Endothelial cell of umbilical vein (primary cell): ENCODE data around the gene AACS. TPM values are rescaled to one million over a fixed set of nuclear protein-coding genes. Genes with fewer than 3 reads are reported as not detected.

Experiments used
- Bru-seq: library from RNA; stranded (reverse); fragments of 400-500 nt; gene quantifications from one replicate; lab custom pipeline; 2021; lab: Mats Ljungman, UMichigan
- BruChase-seq, 2 experiments: library from RNA; stranded (reverse); fragments of 400-500 nt; gene quantifications; one replicate each; lab custom pipeline; 2021; lab: Mats Ljungman, UMichigan
- BruUV-seq: library from RNA; stranded (reverse); fragments of 400-500 nt; replicated peaks from 2 replicates; lab custom pipeline; 2021; lab: Mats Ljungman, UMichigan
- CTCF ChIA-PET: fragments of 300-600, 350-600 bp; sonication (Branson Sonifier 250); formaldehyde crosslinking; loops from one replicate; lab custom pipeline; 2021; ENCODE audit warnings: antibody characterized with exemption, inconsistent platforms; lab: Charles Lee
- POLR2A ChIA-PET: fragments of 300-600, 350-600 bp; sonication (Branson Sonifier 250); formaldehyde crosslinking; loops from one replicate; lab custom pipeline; 2021; ENCODE audit warnings: antibody characterized with exemption, inconsistent platforms; lab: Charles Lee
- DNase-seq: peaks from one replicate; pipeline ENCODE4 v3.0.0-alpha.2; 2011; ENCODE audit warnings: low read depth, low spot score
- FAIRE-seq: peaks from 2 replicates; lab custom pipeline; 2011; peaks lifted over from hg19 to GRCh38; lab: Jason Lieb, UNC
- H2AFZ ChIP-seq: 2 replicates; pipeline ENCODE4 v1.6.0; 2012; ENCODE audit warnings: low read depth, low read length, control low read depth, inconsistent platforms
- H3K27ac ChIP-seq: 2 replicates; pipeline ENCODE4 v1.5.1; 2011; ENCODE audit warnings: low read depth, mild to moderate bottlenecking, control low read depth, low read length, moderate library complexity; ENCODE audit not compliant: insufficient read depth
- H3K27me3 ChIP-seq, 2 experiments: 2 replicates each; pipeline versions ENCODE4 v1.6.0 to v1.6.1; 2011; ENCODE audit warnings: low read length in 2 of 2, mixed read lengths in 1 of 2; ENCODE audit not compliant: control insufficient read depth in 2 of 2, insufficient read depth in 2 of 2
- H3K36me3 ChIP-seq, 2 experiments: 2 replicates in 1 of 2; 3 replicates in 1 of 2; pipeline ENCODE4 v1.5.1; 2011; ENCODE audit warnings: low read length in 2 of 2, mild to moderate bottlenecking in 1 of 2, moderate library complexity in 1 of 2; ENCODE audit not compliant: control insufficient read depth in 2 of 2, insufficient read depth in 2 of 2; ENCODE audit errors: extremely low read depth in 1 of 2
- H3K4me1 ChIP-seq: 3 replicates; pipeline ENCODE4 v1.5.1; 2011; ENCODE audit warnings: mild to moderate bottlenecking, low read length; ENCODE audit not compliant: control insufficient read depth, insufficient read depth; ENCODE audit errors: extremely low read depth
- H3K4me2 ChIP-seq: 2 replicates; pipeline ENCODE4 v1.6.1; 2011; ENCODE audit warnings: low read length, control low read depth, mixed read lengths; ENCODE audit not compliant: insufficient read depth
- H3K4me3 ChIP-seq, 3 experiments: fragments of 200-600 bp in 1 of 3; sonication (generic), shearing (Covaris generic) in 1 of 3; replicated peaks in 1 of 3; 2 replicates each; pipeline ENCODE4 v1.5.1; 2011 to 2016; ENCODE audit warnings: control low read depth in 3 of 3, low read length in 3 of 3, mild to moderate bottlenecking in 2 of 3, inconsistent platforms in 1 of 3, low read depth in 1 of 3, moderate library complexity in 1 of 3; ENCODE audit not compliant: insufficient read depth in 1 of 3
- H3K79me2 ChIP-seq: 2 replicates; pipeline ENCODE4 v1.6.0; 2012; ENCODE audit warnings: low read length, inconsistent platforms; ENCODE audit not compliant: control insufficient read depth, insufficient read depth
- H3K9ac ChIP-seq: replicated peaks from 2 replicates; pipeline ENCODE3; 2011; ENCODE audit warnings: low read length, control low read depth; ENCODE audit not compliant: insufficient read depth; ENCODE audit errors: extremely low read depth
- H3K9me1 ChIP-seq: replicated peaks from 3 replicates; pipeline ENCODE4 v1.6.0; 2011; ENCODE audit warnings: mild to moderate bottlenecking, low read length; ENCODE audit not compliant: control insufficient read depth, insufficient read depth; ENCODE audit errors: extremely low read depth
- H3K9me3 ChIP-seq: replicated peaks from 2 replicates; pipeline ENCODE4 v1.5.1; 2012; ENCODE audit warnings: low read length, inconsistent platforms; ENCODE audit not compliant: control insufficient read depth, insufficient read depth
- H4K20me1 ChIP-seq: replicated peaks from 2 replicates; pipeline ENCODE3; 2011; ENCODE audit warnings: mild to moderate bottlenecking, low read length; ENCODE audit not compliant: control insufficient read depth, insufficient read depth; ENCODE audit errors: extremely low read depth
- CTCF ChIP-seq, 2 donors: IDR thresholded peaks; 1 replicate in 1 of 2; 2 replicates in 1 of 2; pipeline ENCODE4 v1.5.1; 2011; ENCODE audit warnings: low read length in 2 of 2, mild to moderate bottlenecking in 2 of 2, moderate library complexity in 2 of 2, control low read depth in 1 of 2, inconsistent platforms in 1 of 2, low read depth in 1 of 2; ENCODE audit not compliant: insufficient read depth in 1 of 2; ENCODE audit errors: extremely low read depth in 1 of 2
- EZH2 ChIP-seq: IDR thresholded peaks from 2 replicates; pipeline ENCODE4 v1.6.1; 2012; ENCODE audit warnings: borderline replicate concordance, low read depth, mild to moderate bottlenecking, moderate library complexity, low read length, inconsistent platforms; ENCODE audit not compliant: severe bottlenecking
- FOS ChIP-seq: IDR thresholded peaks from 2 replicates; pipeline ENCODE4 v1.6.1; 2011; ENCODE audit warnings: mild to moderate bottlenecking, low read length, moderate library complexity, borderline replicate concordance; ENCODE audit not compliant: insufficient read depth
- GATA2 ChIP-seq: IDR thresholded peaks from 2 replicates; pipeline ENCODE4 v1.7.0; 2011; ENCODE audit warnings: low read depth, mild to moderate bottlenecking, moderate library complexity, mixed read lengths, low read length; ENCODE audit not compliant: insufficient read length, insufficient read depth
- JUN ChIP-seq: IDR thresholded peaks from 2 replicates; pipeline ENCODE4 v1.6.1; 2011; ENCODE audit warnings: borderline replicate concordance, low read depth; ENCODE audit not compliant: insufficient read length, insufficient read depth
- MAX ChIP-seq: IDR thresholded peaks from 2 replicates; pipeline ENCODE4 v1.6.1; 2011; ENCODE audit not compliant: insufficient read depth, insufficient read length
- MYC ChIP-seq: IDR thresholded peaks from one replicate; pipeline ENCODE4 v1.6.1; 2011; ENCODE audit warnings: mild to moderate bottlenecking, low read depth, low read length
- POLR2A ChIP-seq: IDR thresholded peaks from 2 replicates; pipeline ENCODE4 v1.6.1; 2012; ENCODE audit warnings: low read depth, mild to moderate bottlenecking, control low read depth, low read length
- POLR2AphosphoS5 ChIP-seq: IDR thresholded peaks from 2 replicates; pipeline ENCODE4 v1.6.1; 2012; ENCODE audit warnings: low read depth, mild to moderate bottlenecking, control low read depth, low read length, moderate library complexity; ENCODE audit not compliant: insufficient read depth
- dilution Hi-C: fragments of 300-500 bp; cut with MboI; formaldehyde crosslinking; loops from one replicate; pipeline ENCODE4 v1.15.0; 2019; ENCODE audit warnings: low sequenced_read_pairs; ENCODE audit not compliant: extremely low pct_ligation_motif_present
- intact Hi-C: fragments of 100-400 bp; cut with micrococcal nuclease; formaldehyde crosslinking; loops from one replicate; pipeline ENCODE4 v1.10.0; 2022
- long read RNA-seq: library from polyadenylated mRNA; stranded (forward); transcript quantifications from one replicate; pipeline ENCODE4 v2.0.0, GENCODE V29; 2021
- polyA minus RNA-seq, 3 experiments: library from RNA; depleted of rRNA, polyadenylated mRNA; stranded (reverse); fragments of >200 nt; gene quantifications; 1 replicate in 1 of 3; 2 replicates in 2 of 3; pipeline ENCODE4 v1.2.3, GENCODE V29; 2011
- polyA plus RNA-seq, 4 experiments: library from polyadenylated mRNA; depleted of rRNA in 3 of 4; stranded (reverse) in 3 of 4; unstranded in 1 of 4; fragments of >200 nt; gene quantifications; 2 replicates each; pipeline versions ENCODE4 v1.2.1 to v1.2.3, GENCODE V29; 2011 to 2012; ENCODE audit warnings: missing spikeins in 1 of 4
- total RNA-seq: library from RNA; stranded (reverse); gene quantifications from 2 replicates; pipeline ENCODE4 v1.2.3, GENCODE V29; 2021

Gene AACS
- 40.3 and 44.7 TPM in 2 replicates for total RNA-seq
- polyA plus RNA-seq, result 30.6 and 34.7 TPM in 2 replicates
- polyA plus RNA-seq (2011; cell fraction: cytosol; rRNA removed), result 28.0 and 28.4 TPM in 2 replicates
- 45.8 and 54.2 TPM in 2 replicates for polyA plus RNA-seq (2011; cell fraction: nucleus; rRNA removed)
- 20.4 and 29.5 TPM in 2 replicates for polyA plus RNA-seq (2012)
- 45.7 and 67.1 TPM in 2 replicates for polyA minus RNA-seq
- 17.4 TPM for polyA minus RNA-seq (2011; cell fraction: cytosol; rRNA and poly(A)+ RNA removed)
- 21.6 and 25.7 TPM in 2 replicates for polyA minus RNA-seq (2011; cell fraction: nucleus; rRNA and poly(A)+ RNA removed)
- percentile 61 among the genes with signal in this experiment for Bru-seq, nascent RNA
- percentile 63 among the genes with signal in this experiment for BruChase-seq, experiment 1, labeled RNA remaining after a 6-hour chase
- percentile 64 among the genes with signal in this experiment for BruChase-seq, experiment 2, labeled RNA remaining after a 2-hour chase
- long read RNA-seq, transcript AACS-201 (18 exons, 3,316 nt), result major isoform, 33 of 68 reads
- long read RNA-seq, partial matches to known transcripts, result 29 of 68 reads
- long read RNA-seq, other reads (novel, unspliced or antisense), result 6 of 68 reads

GRCh38 chr12:125065021-125065918 lies at the start of gene AACS:
Gene AACS, plus strand, starts transcription at chr12:125065435. Its CDS starts 150 bp downstream, at chr12:125065585.
- POLR2A ChIA-PET, result interaction anchor here (0.7 kb wide), 2 partner anchors 151 to 463 kb away, joined by 3 to 5 read pairs; partner anchors contain the start of gene UBC
- Histone ChIP-seq H3K4me2 (peak within 1 kb of the TSS; percentile 81), H3K9me1 (no peaks in the 10 kb centered on the region), H4K20me1 (no peaks in the 10 kb centered on the region), H3K36me3 (no peaks in the 10 kb centered on the region), H3K27me3 (peaks cover 0 to 3% of the 10 kb centered on the region in 2 experiments), H3K9me3 (no peaks in the 10 kb centered on the region), H3K4me1 (peaks cover 13% of the 10 kb centered on the region), H3K27ac (no peak within 1 kb of the TSS), H3K79me2 (peaks cover 7% of the 10 kb centered on the region), H2AFZ (peak within 1 kb of the TSS; percentile 84), H3K4me3 (peak within 1 kb of the TSS; percentile 72 to 80 (median 78)), H3K9ac (peak within 1 kb of the TSS; percentile 71)
- dilution Hi-C loops (no loop called here), intact Hi-C loops (loop anchor here (1.0 to 2.0 kb wide), 2 partner anchors 16 to 76 kb away; partner anchors contain the start of gene DHX37)
- TSS peak; percentile 24 for BruUV-seq
- CTCF ChIA-PET, result interaction anchor here (1.9 kb wide), 1 partner anchor 16 kb away, joined by 6 read pairs; no protein-coding TSS in a partner anchor
- DNase-seq, result peak; percentile 75
- TF ChIP-seq MAX (no peak), FOS (no peak), GATA2 (no peak), CTCF (IDR thresholded peaks at IDR 0.05; ENCODE audit: extremely low read depth in 1 of 2, insufficient read depth in 1 of 2, low read depth in 1 of 2, low read length in 2 of 2) (peak in 1 of 2 donors; percentile 1), POLR2AphosphoS5 (peak; percentile 71), EZH2 (no peak), POLR2A (peak; percentile 64), JUN (no peak), MYC (no peak)
- FAIRE-seq, result peak; percentile 48
